ENCODE measurements around the gene LMX1B. TPM values are rescaled to one million over a fixed set of nuclear protein-coding genes. Genes with fewer than 3 reads are reported as not detected.

LMX1B gene
- total RNA-seq, 2 donors from 2014 or later: not detected

GRCh38 chr9:126588491-126589168 is 25.1 kb upstream of the LMX1B start:
- DNase-seq (no peak), ATAC-seq (replicated peaks in 1 of 2) (no peak)
- no peaks in the 10 kb centered on the region for H3K36me3 Mint-ChIP-seq (ENCODE audit: insufficient read depth in 2 of 2)
- H3K9me3 Mint-ChIP-seq: no peaks in the 10 kb centered on the region
- no peak overlapping the region for H3K27ac Mint-ChIP-seq
- H3K27me3 Mint-ChIP-seq (ENCODE audit: low read depth): peaks cover 62% of the 10 kb centered on the region
- no peak overlapping the region for H3K4me3 Mint-ChIP-seq
- H3K4me1 Mint-ChIP-seq (ENCODE audit: low read depth): no peaks in the 10 kb centered on the region

GRCh38 chr9:126589349-126589748 is 24.4 kb upstream of the LMX1B start:
- no peaks in the 10 kb centered on the region for H3K36me3 Mint-ChIP-seq (ENCODE audit: insufficient read depth in 2 of 2)
- DNase-seq (no peak), ATAC-seq (replicated peaks in 1 of 2) (no peak)
- H3K27ac Mint-ChIP-seq: no peak overlapping the region
- H3K27me3 Mint-ChIP-seq (ENCODE audit: low read depth): peaks cover 68% of the 10 kb centered on the region
- no peaks in the 10 kb centered on the region for H3K9me3 Mint-ChIP-seq
- no peak overlapping the region for H3K4me3 Mint-ChIP-seq
- no peaks in the 10 kb centered on the region for H3K4me1 Mint-ChIP-seq (ENCODE audit: low read depth)

GRCh38 chr9:126591083-126591482 is 22.6 kb upstream of the LMX1B start:
- H3K27me3 Mint-ChIP-seq (ENCODE audit: low read depth): peaks cover 56% of the 10 kb centered on the region
- no peaks in the 10 kb centered on the region for H3K9me3 Mint-ChIP-seq
- no peaks in the 10 kb centered on the region for H3K36me3 Mint-ChIP-seq (ENCODE audit: insufficient read depth in 2 of 2)
- ATAC-seq (replicated peaks in 1 of 2) (no peak), DNase-seq (no peak)
- no peaks in the 10 kb centered on the region for H3K4me1 Mint-ChIP-seq (ENCODE audit: low read depth)
- no peak overlapping the region for H3K27ac Mint-ChIP-seq
- H3K4me3 Mint-ChIP-seq: no peak overlapping the region

GRCh38 chr9:126591922-126592321 is 21.8 kb upstream of the LMX1B start:
- Mint-ChIP-seq H3K36me3 (ENCODE audit: insufficient read depth in 2 of 2) (no peaks in the 10 kb centered on the region), H3K27me3 (ENCODE audit: low read depth) (peaks cover 52% of the 10 kb centered on the region), H3K9me3 (no peaks in the 10 kb centered on the region), H3K4me3 (no peak overlapping the region), H3K4me1 (ENCODE audit: low read depth) (no peaks in the 10 kb centered on the region), H3K27ac (no peak overlapping the region)
- no peak for ATAC-seq (replicated peaks in 1 of 2)
- DNase-seq: no peak

- ATAC-seq (replicated peaks in 1 of 2) (no peak), DNase-seq (no peak)
- Mint-ChIP-seq H3K4me3 (no peak overlapping the region), H3K27me3 (ENCODE audit: low read depth) (peaks cover 56% of the 10 kb centered on the region), H3K4me1 (ENCODE audit: low read depth) (no peaks in the 10 kb centered on the region), H3K36me3 (ENCODE audit: insufficient read depth in 2 of 2) (no peaks in the 10 kb centered on the region), H3K27ac (no peak overlapping the region), H3K9me3 (no peaks in the 10 kb centered on the region)
These were observed 21.3 kb upstream of the LMX1B start for GRCh38 chr9:126592461-126592860.

- no peak for DNase-seq
- ATAC-seq (replicated peaks in 1 of 2): no peak
- Mint-ChIP-seq H3K4me1 (ENCODE audit: low read depth) (no peaks in the 10 kb centered on the region), H3K36me3 (ENCODE audit: insufficient read depth in 2 of 2) (no peaks in the 10 kb centered on the region), H3K27me3 (ENCODE audit: low read depth) (peaks cover 63% of the 10 kb centered on the region), H3K27ac (no peak overlapping the region), H3K4me3 (no peak overlapping the region), H3K9me3 (no peaks in the 10 kb centered on the region)
These were observed 17.7 kb upstream of the LMX1B start for GRCh38 chr9:126595982-126596381.

GRCh38 chr9:126599047-126599650 is 14.6 kb upstream of the LMX1B start:
- no peaks in the 10 kb centered on the region for H3K9me3 Mint-ChIP-seq
- DNase-seq (no peak), ATAC-seq (replicated peaks in 1 of 2) (no peak)
- no peak overlapping the region for H3K27ac Mint-ChIP-seq
- no peaks in the 10 kb centered on the region for H3K36me3 Mint-ChIP-seq (ENCODE audit: insufficient read depth in 2 of 2)
- H3K27me3 Mint-ChIP-seq (ENCODE audit: low read depth): peaks cover 52% of the 10 kb centered on the region
- H3K4me1 Mint-ChIP-seq (ENCODE audit: low read depth): no peaks in the 10 kb centered on the region
- H3K4me3 Mint-ChIP-seq: no peak overlapping the region

- Mint-ChIP-seq H3K27ac (no peak overlapping the region), H3K9me3 (no peaks in the 10 kb centered on the region), H3K4me3 (no peak overlapping the region), H3K27me3 (ENCODE audit: low read depth) (peaks cover 55% of the 10 kb centered on the region), H3K36me3 (ENCODE audit: insufficient read depth in 2 of 2) (no peaks in the 10 kb centered on the region), H3K4me1 (ENCODE audit: low read depth) (no peaks in the 10 kb centered on the region)
- ATAC-seq (replicated peaks in 1 of 2) (no peak), DNase-seq (no peak)
These were observed 9.4 kb upstream of the LMX1B start for GRCh38 chr9:126604059-126605055.

GRCh38 chr9:126605792-126606482 is 7.8 kb upstream of the LMX1B start:
- H3K27ac Mint-ChIP-seq: no peak overlapping the region
- peaks cover 58% of the 10 kb centered on the region for H3K27me3 Mint-ChIP-seq (ENCODE audit: low read depth)
- H3K36me3 Mint-ChIP-seq (ENCODE audit: insufficient read depth in 2 of 2): no peaks in the 10 kb centered on the region
- no peaks in the 10 kb centered on the region for H3K4me1 Mint-ChIP-seq (ENCODE audit: low read depth)
- DNase-seq (no peak), ATAC-seq (replicated peaks in 1 of 2) (no peak)
- no peaks in the 10 kb centered on the region for H3K9me3 Mint-ChIP-seq
- no peak overlapping the region for H3K4me3 Mint-ChIP-seq

GRCh38 chr9:126606483-126606870 is 7.3 kb upstream of the LMX1B start:
- ATAC-seq (replicated peaks in 1 of 2) (no peak), DNase-seq (no peak)
- Mint-ChIP-seq H3K27me3 (ENCODE audit: low read depth) (peaks cover 60% of the 10 kb centered on the region), H3K27ac (no peak overlapping the region), H3K9me3 (no peaks in the 10 kb centered on the region), H3K4me1 (ENCODE audit: low read depth) (peaks cover 5% of the 10 kb centered on the region), H3K36me3 (ENCODE audit: insufficient read depth in 2 of 2) (no peaks in the 10 kb centered on the region), H3K4me3 (no peak overlapping the region)

- no peak overlapping the region for H3K4me3 Mint-ChIP-seq
- peaks cover 63% of the 10 kb centered on the region for H3K27me3 Mint-ChIP-seq (ENCODE audit: low read depth)
- DNase-seq (no peak), ATAC-seq (replicated peaks in 1 of 2) (no peak)
- peaks cover 9% of the 10 kb centered on the region for H3K4me1 Mint-ChIP-seq (ENCODE audit: low read depth)
- H3K27ac Mint-ChIP-seq: no peak overlapping the region
- H3K9me3 Mint-ChIP-seq: no peaks in the 10 kb centered on the region
- H3K36me3 Mint-ChIP-seq (ENCODE audit: insufficient read depth in 2 of 2): no peaks in the 10 kb centered on the region
These were observed 6.6 kb upstream of the LMX1B start for GRCh38 chr9:126607086-126607485.

- ATAC-seq (replicated peaks in 1 of 2) (no peak), DNase-seq (no peak)
- peaks cover 66% of the 10 kb centered on the region for H3K27me3 Mint-ChIP-seq (ENCODE audit: low read depth)
- no peaks in the 10 kb centered on the region for H3K36me3 Mint-ChIP-seq (ENCODE audit: insufficient read depth in 2 of 2)
- H3K27ac Mint-ChIP-seq: no peak overlapping the region
- no peaks in the 10 kb centered on the region for H3K9me3 Mint-ChIP-seq
- H3K4me3 Mint-ChIP-seq: no peak overlapping the region
- H3K4me1 Mint-ChIP-seq (ENCODE audit: low read depth): peaks cover 11% of the 10 kb centered on the region
These were observed 6.0 kb upstream of the LMX1B start for GRCh38 chr9:126607731-126608130.

GRCh38 chr9:126608551-126608950 is 5.2 kb upstream of the LMX1B start:
- Mint-ChIP-seq H3K27me3 (ENCODE audit: low read depth) (peaks cover 69% of the 10 kb centered on the region), H3K9me3 (no peaks in the 10 kb centered on the region), H3K4me1 (ENCODE audit: low read depth) (peaks cover 11% of the 10 kb centered on the region), H3K27ac (no peak overlapping the region), H3K36me3 (ENCODE audit: insufficient read depth in 2 of 2) (no peaks in the 10 kb centered on the region), H3K4me3 (no peak overlapping the region)
- DNase-seq (no peak), ATAC-seq (replicated peaks in 1 of 2) (no peak)

Measured in activated T-cell treated with anti-CD3 and anti-CD28 coated beads, Interleukin-2, amount 50 U/mL, for 72 hours (primary cell).